HG02588 (cell line): ENCODE measurements around the gene RCVRN.

Experiments
- ATAC-seq: cut with Tn5 transposase; IDR thresholded peaks from one replicate; pipeline ENCODE4 v1.9.1; 2021; ENCODE audit warnings: mild to moderate bottlenecking, moderate library complexity; ENCODE audit not compliant: unreplicated experiment

Gene RCVRN

GRCh38 chr17:9899280-9900043 lies 5.6 kb downstream of the RCVRN start:
- ATAC-seq: no peak

GRCh38 chr17:9898812-9899211 lies 6.3 kb downstream of the RCVRN start:
- no peak for ATAC-seq

GRCh38 chr17:9897372-9897968 lies 7.6 kb downstream of the RCVRN start:
- ATAC-seq: no peak

- no peak for ATAC-seq
These were observed 9.1 kb downstream of the RCVRN start for GRCh38 chr17:9895923-9896322.

GRCh38 chr17:9894231-9894630 lies 10.8 kb downstream of the RCVRN start:
- ATAC-seq: no peak

GRCh38 chr17:9893411-9894012 lies 11.6 kb downstream of the RCVRN start:
- ATAC-seq: no peak

GRCh38 chr17:9890124-9890523 lies 14.9 kb downstream of the RCVRN start:
- ATAC-seq: no peak

- no peak for ATAC-seq
These were observed 17.6 kb downstream of the RCVRN start for GRCh38 chr17:9887508-9887907.

GRCh38 chr17:9886141-9886930 lies 18.7 kb downstream of the RCVRN start:
- ATAC-seq: no peak

GRCh38 chr17:9883451-9883850 lies 21.6 kb downstream of the RCVRN start:
- no peak for ATAC-seq

GRCh38 chr17:9880582-9880999 lies 24.5 kb downstream of the RCVRN start:
- ATAC-seq: no peak

- ATAC-seq: no peak
These were observed 26.1 kb downstream of the RCVRN start for GRCh38 chr17:9878786-9879525.

GRCh38 chr17:9878356-9878755 lies 26.7 kb downstream of the RCVRN start:
- no peak for ATAC-seq

- no peak for ATAC-seq
These were observed 29.6 kb downstream of the RCVRN start for GRCh38 chr17:9875441-9875840.

- ATAC-seq: no peak
These were observed 30.3 kb downstream of the RCVRN start for GRCh38 chr17:9874722-9875121.

GRCh38 chr17:9872852-9873251 lies 32.2 kb downstream of the RCVRN start:
- ATAC-seq: no peak

GRCh38 chr17:9868552-9868951 lies 36.5 kb downstream of the RCVRN start:
- ATAC-seq: no peak

GRCh38 chr17:9865586-9865985 lies 39.5 kb downstream of the RCVRN start:
- ATAC-seq: no peak

- no peak for ATAC-seq
These were observed 42.1 kb downstream of the RCVRN start for GRCh38 chr17:9862949-9863348.

- no peak for ATAC-seq
These were observed 42.9 kb downstream of the RCVRN start for GRCh38 chr17:9862220-9862619.

- ATAC-seq: no peak
These were observed 44.2 kb downstream of the RCVRN start for GRCh38 chr17:9860851-9861250.
